K562 (cell line): ENCODE data around the gene NAPA. TPM values are rescaled to one million over a fixed set of nuclear protein-coding genes. Genes with fewer than 3 reads are reported as not detected.

Experiments
- ATAC-seq: fragments of 200-7000 bp; cut with Tn5 transposase; 3 replicates; pipeline ENCODE4 v1.9.1; 2020; ENCODE audit warnings: moderate library complexity
- BruUV-seq: library from RNA; stranded (reverse); fragments of 400-500 nt; replicated peaks from 2 replicates; lab custom pipeline; 2021; lab: Mats Ljungman, UMichigan
- CTCF ChIA-PET: fragments of 300-600 bp; formaldehyde crosslinking; extraction: SDS; loops from one replicate; lab custom pipeline; 2021; ENCODE audit warnings: low intra/inter-chr PET ratio; lab: Yijun Ruan, JAX
- POLR2A ChIA-PET: fragments of 300-600, 350-650 bp; sonication (Branson Sonifier 250); formaldehyde crosslinking; extraction: SDS; loops from one replicate; lab custom pipeline; 2021; ENCODE audit warnings: antibody characterized with exemption, inconsistent platforms; lab: Yijun Ruan, JAX
- DNase-seq, 4 experiments: peaks; one replicate each; pipeline versions ENCODE4 v3.0.0 to v3.0.0-alpha.2; 2011 to 2018; ENCODE audit warnings: low spot score in 3 of 4, mixed read lengths in 3 of 4; ENCODE audit errors: extremely low read depth in 1 of 4
- FAIRE-seq: peaks from 2 replicates; lab custom pipeline; 2011; peaks lifted over from hg19 to GRCh38; lab: Jason Lieb, UNC
- H2AFZ ChIP-seq: 2 replicates; pipeline ENCODE4 v1.6.0; 2011; ENCODE audit warnings: low read depth, low read length, control low read depth, inconsistent platforms
- H3K27ac ChIP-seq: fragments of 200-600 bp; 3 replicates; pipeline ENCODE4 v1.8.0; 2011; ENCODE audit warnings: low read depth, mild to moderate bottlenecking, control low read depth, inconsistent platforms, low read length, moderate library complexity, mixed read lengths; ENCODE audit errors: extremely low read depth
- H3K27me3 ChIP-seq, 2 experiments: fragments of 300-600 bp in 1 of 2; 2 replicates in 1 of 2; 3 replicates in 1 of 2; pipeline versions ENCODE4 v1.6.0 to v1.8.0; 2011; ENCODE audit warnings: inconsistent platforms in 2 of 2, low read length in 2 of 2, mild to moderate bottlenecking in 1 of 2, mixed read lengths in 1 of 2, moderate library complexity in 1 of 2; ENCODE audit not compliant: control insufficient read depth in 2 of 2, insufficient read depth in 2 of 2
- H3K36me3 ChIP-seq: fragments of 300-600 bp; 3 replicates; pipeline ENCODE4 v1.8.0; 2011; ENCODE audit warnings: mild to moderate bottlenecking, low read length, inconsistent platforms; ENCODE audit not compliant: control insufficient read depth, insufficient read depth
- H3K4me1 ChIP-seq, 2 experiments: fragments of 200-600 bp in 1 of 2; replicated peaks in 1 of 2; 2 replicates in 1 of 2; 3 replicates in 1 of 2; pipeline versions ENCODE4 v1.5.1 to v1.8.0; 2011; ENCODE audit warnings: inconsistent platforms in 2 of 2, low read length in 2 of 2, mild to moderate bottlenecking in 1 of 2, mixed read lengths in 1 of 2, moderate library complexity in 1 of 2; ENCODE audit not compliant: control insufficient read depth in 2 of 2, insufficient read depth in 2 of 2
- H3K4me2 ChIP-seq: 2 replicates; pipeline ENCODE4 v1.6.1; 2011; ENCODE audit warnings: low read length, control low read depth, inconsistent platforms, mixed read lengths; ENCODE audit not compliant: insufficient read depth
- H3K4me3 ChIP-seq: fragments of 200-600 bp; sonication (generic), shearing (Covaris generic); 2 replicates; pipeline ENCODE4 v1.5.1; 2016; ENCODE audit warnings: control low read depth, inconsistent platforms
- H3K79me2 ChIP-seq: fragments of 200-600 bp; 3 replicates; pipeline ENCODE4 v1.8.0; 2011; ENCODE audit warnings: low read length, inconsistent platforms; ENCODE audit not compliant: control insufficient read depth, insufficient read depth
- H3K9ac ChIP-seq, 2 experiments: 2 replicates each; pipeline versions ENCODE4 v1.6.0 to v1.6.1; 2011; ENCODE audit warnings: low read depth in 2 of 2, low read length in 2 of 2, control low read depth in 1 of 2, inconsistent platforms in 1 of 2, mild to moderate bottlenecking in 1 of 2, mixed read lengths in 1 of 2; ENCODE audit not compliant: insufficient read depth in 1 of 2
- H3K9me1 ChIP-seq: one replicate; pipeline ENCODE4 v1.6.0; 2011; ENCODE audit warnings: inconsistent platforms, mild to moderate bottlenecking, low read length, moderate library complexity; ENCODE audit not compliant: control insufficient read depth, insufficient read depth
- H3K9me3 ChIP-seq: replicated peaks from 2 replicates; pipeline ENCODE4 v1.5.1; 2011; ENCODE audit warnings: low read depth, low read length, inconsistent platforms; ENCODE audit not compliant: control insufficient read depth, insufficient read depth
- H4K20me1 ChIP-seq: replicated peaks from 2 replicates; pipeline ENCODE4 v1.6.1; 2011; ENCODE audit warnings: low read length, inconsistent platforms, mixed read lengths; ENCODE audit not compliant: control insufficient read depth, insufficient read depth
- ZNF121 ChIP-seq: sonication (generic); formaldehyde crosslinking; conservative IDR thresholded peaks from 2 replicates; pipeline ENCODE4 v1.8.0; 2022; ENCODE audit warnings: missing genetic modification reagents
- WGBS: fragments of 100-300 bp; shearing (Covaris generic); methylation state at CpG from one replicate; pipeline ENCODE4 v1.1.6; 2016; ENCODE audit warnings: low coverage, mixed read lengths; ENCODE audit not compliant: insufficient coverage; ENCODE audit errors: missing lambda C conversion rate; 5-methylcytosine and 5-hydroxymethylcytosine counted together
- in situ Hi-C: fragments of 300-500 bp; cut with MboI; formaldehyde crosslinking; loops from 4 replicates; pipeline ENCODE4 v1.15.0; 2018; ENCODE audit warnings: inconsistent platforms, mixed read lengths
- intact Hi-C: fragments of 100-400 bp; cut with micrococcal nuclease; formaldehyde crosslinking; loops from 2 replicates; pipeline ENCODE4 v1.14.2; 2022
- polyA plus RNA-seq, 8 experiments: library from polyadenylated mRNA; depleted of rRNA in 4 of 8; stranded (reverse) in 5 of 8; unstranded in 3 of 8; fragments of >200 nt; fragmentation: Nextera tagmentation in 2 of 8; fragmentation: Illumina TruSeq in 1 of 8; extraction: Ambion mirVana in 2 of 8; extraction: Trizol in 1 of 8; gene quantifications; 2 replicates each; pipeline versions ENCODE4 v1.2.1 to v1.2.3, GENCODE V29; 2011 to 2014; ENCODE audit warnings: inconsistent platforms in 1 of 8, missing spikeins in 1 of 8
- total RNA-seq, 7 experiments: library from RNA; depleted of rRNA in 6 of 7; stranded (reverse); fragments of >200 nt in 6 of 7; fragmentation: Illumina TruSeq in 2 of 7; extraction: Trizol in 2 of 7; gene quantifications; 2 replicates each; pipeline versions ENCODE4 v1.2.1 to v1.2.3, GENCODE V29; 2011 to 2021; ENCODE audit warnings: low replicate concordance in 1 of 7
- TF ChIP-seq, protein P1 (sequence below): sonication (generic); formaldehyde crosslinking; IDR thresholded peaks from 2 replicates; pipeline ENCODE4 v1.8.0; 2022; ENCODE audit warnings: mild to moderate bottlenecking, missing genetic modification reagents, borderline replicate concordance

NAPA gene
- total and polyA plus RNA-seq, 9 of the 15 experiments (the other 6 are each of a cell fraction or from before 2014, with no cell fraction given): 5.4 to 98.6 (median 77.5) TPM

DNA sequence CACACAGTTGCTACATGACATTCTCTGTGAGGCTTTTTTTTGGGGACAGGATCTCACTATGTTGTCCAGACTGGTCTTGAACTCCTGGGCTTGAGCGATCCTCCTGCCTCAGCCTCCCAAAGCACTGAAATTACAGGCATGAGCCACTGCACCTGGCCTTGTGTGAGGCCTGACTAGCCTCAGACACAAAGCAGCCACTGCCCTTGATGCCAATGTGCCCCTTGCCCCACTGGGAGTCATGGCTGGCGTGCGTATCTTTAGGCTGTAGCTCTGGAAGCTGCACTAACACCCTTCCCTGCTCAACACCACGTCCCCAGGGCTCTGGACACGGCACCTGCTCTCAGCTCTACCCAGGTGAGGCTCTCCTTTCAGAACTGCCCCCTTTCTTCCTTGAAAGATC, 16.3 kb downstream of the NAPA start:
- ATAC-seq: no peak
- peaks cover 28 to 69% of the 10 kb centered on the region in 2 experiments; a peak in 4 of 5 replicates for H3K4me1 ChIP-seq
- intact Hi-C loops (no loop called here), in situ Hi-C loops (no loop called here)
- H3K4me3 ChIP-seq: no peak overlapping the region
- BruUV-seq: no TSS peak
- peaks cover 2% of the 10 kb centered on the region; the same call in 1 of the 3 replicates for H3K79me2 ChIP-seq
- DNase-seq: no peak
- H3K27ac ChIP-seq: no peak overlapping the region; the same call in 2 of the 3 replicates
- H4K20me1 ChIP-seq: 0 out of 2 replicates have a peak, but pooled peaks cover 5% of the 10 kb centered on the region
- no peak overlapping the region for H3K4me2 ChIP-seq
- H3K9ac ChIP-seq: peak overlapping the region in 1 of 2 experiments; percentile 89; a peak in 1 of 4 replicates
- peaks cover 5% of the 10 kb centered on the region for H3K9me1 ChIP-seq
- no peaks in the 10 kb centered on the region for H3K9me3 ChIP-seq
- H3K27me3 ChIP-seq: no peaks in the 10 kb centered on the region
- ChIA-PET POLR2A (interaction anchor here (0.9 to 1.8 kb wide), 5 partner anchors 9 to 14 kb away, joined by 3 to 9 read pairs (median 4); partner anchors contain the start of gene KPTN), CTCF (no interaction called here)
- peaks cover 61% of the 10 kb centered on the region for H3K36me3 ChIP-seq
- no peak overlapping the region for H2AFZ ChIP-seq
- peak; percentile 53 for TF ChIP-seq ZNF121
- TF ChIP-seq, protein P1, sequence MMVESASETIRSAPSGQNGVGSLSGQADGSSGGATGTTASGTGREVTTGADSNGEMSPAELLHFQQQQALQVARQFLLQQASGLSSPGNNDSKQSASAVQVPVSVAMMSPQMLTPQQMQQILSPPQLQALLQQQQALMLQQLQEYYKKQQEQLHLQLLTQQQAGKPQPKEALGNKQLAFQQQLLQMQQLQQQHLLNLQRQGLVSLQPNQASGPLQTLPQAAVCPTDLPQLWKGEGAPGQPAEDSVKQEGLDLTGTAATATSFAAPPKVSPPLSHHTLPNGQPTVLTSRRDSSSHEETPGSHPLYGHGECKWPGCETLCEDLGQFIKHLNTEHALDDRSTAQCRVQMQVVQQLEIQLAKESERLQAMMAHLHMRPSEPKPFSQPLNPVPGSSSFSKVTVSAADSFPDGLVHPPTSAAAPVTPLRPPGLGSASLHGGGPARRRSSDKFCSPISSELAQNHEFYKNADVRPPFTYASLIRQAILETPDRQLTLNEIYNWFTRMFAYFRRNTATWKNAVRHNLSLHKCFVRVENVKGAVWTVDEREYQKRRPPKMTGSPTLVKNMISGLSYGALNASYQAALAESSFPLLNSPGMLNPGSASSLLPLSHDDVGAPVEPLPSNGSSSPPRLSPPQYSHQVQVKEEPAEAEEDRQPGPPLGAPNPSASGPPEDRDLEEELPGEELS: no peak
- no peak for FAIRE-seq
- 95% methylated on average over 5 of the region's 5 CpGs for WGBS
